IMR-90 (cell line): ENCODE data around the gene SETD3.

Experiments
- CTCF ChIP-seq: conservative IDR thresholded peaks from 2 replicates; pipeline ENCODE4 v1.5.1; 2012; ENCODE audit warnings: mild to moderate bottlenecking, low read depth, low read length, improper control_type of control experiment
- POLR2A ChIP-seq: IDR thresholded peaks from 2 replicates; pipeline ENCODE4 v1.6.1; 2012; ENCODE audit warnings: mild to moderate bottlenecking, low read depth, low read length
- RAD21 ChIP-seq: IDR thresholded peaks from 2 replicates; pipeline ENCODE4 v1.6.1; 2012; ENCODE audit warnings: low read length, improper control_type of control experiment
- RFX5 ChIP-seq: IDR thresholded peaks from 2 replicates; pipeline ENCODE4 v1.8.0; 2012; ENCODE audit warnings: low read depth, mild to moderate bottlenecking, low read length, moderate library complexity

GRCh38 chr14:99384450-99385417, 95.9 kb downstream of the SETD3 start:
- no peak for TF ChIP-seq CTCF
- no peak for TF ChIP-seq POLR2A
- TF ChIP-seq RAD21 = no peak
- TF ChIP-seq RFX5 = no peak
